ENCODE results near the gene LYZL1.
"Not testable (repeated sequence)": the region's sequence is repeated elsewhere in the genome, so short reads cannot be mapped to it uniquely, and the experiment has no call there.

LYZL1 gene

DNA sequence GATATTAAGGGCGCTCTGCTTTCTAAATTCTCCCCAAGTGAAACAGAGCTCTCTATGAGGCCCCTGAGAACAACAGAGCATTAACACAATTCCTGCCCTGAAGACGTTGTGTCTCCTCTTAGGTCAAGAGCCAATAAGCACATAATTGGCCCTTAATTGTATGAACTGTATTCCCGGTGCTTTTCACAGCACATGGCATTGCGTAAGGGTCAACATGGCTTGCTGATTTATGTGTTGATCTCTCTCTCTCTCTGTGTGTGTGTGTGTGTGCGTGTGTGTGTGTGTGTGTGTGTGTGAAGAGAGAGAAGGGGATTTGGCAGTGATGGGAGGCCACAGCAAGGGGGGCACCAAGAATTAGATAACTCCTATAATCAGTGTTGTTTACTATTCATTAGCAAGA, 40.5 kb downstream of the LYZL1 start:
- DNase-seq (ENCODE audit: low read depth, low spot score) = no peak

DNA sequence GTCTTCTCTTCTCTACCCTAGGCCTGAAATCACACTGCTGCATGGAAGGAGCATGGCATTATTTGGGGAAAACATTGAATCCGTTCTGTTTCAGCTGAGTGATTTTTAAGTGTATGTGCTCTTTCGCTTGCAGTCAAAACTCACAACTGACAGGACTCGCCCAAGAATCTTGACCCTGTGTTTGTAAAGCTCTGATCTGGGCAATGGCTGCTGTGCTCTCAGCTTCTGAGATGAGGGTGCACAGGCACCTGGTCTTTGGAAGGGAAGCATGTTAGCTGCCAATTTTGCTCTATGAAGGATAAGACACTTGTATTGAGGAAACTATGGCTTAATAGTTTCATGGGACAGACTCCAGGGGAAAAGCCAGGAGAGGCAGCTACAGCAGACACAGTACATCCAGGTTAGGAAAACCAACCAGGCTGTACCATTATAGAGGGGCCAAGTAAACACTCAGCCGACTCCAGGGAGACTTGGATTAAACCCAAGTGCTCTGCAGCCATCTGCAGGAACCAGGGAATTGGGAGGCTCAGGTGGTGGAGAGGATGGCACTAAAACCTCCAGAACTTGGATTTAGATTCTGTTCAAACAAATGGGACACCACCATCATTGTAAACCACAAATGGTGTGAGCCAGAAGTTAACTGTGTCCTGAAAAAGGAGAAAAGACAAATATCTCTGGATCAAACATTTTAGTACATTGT, 43.3 kb downstream of the LYZL1 start:
- no peak for DNase-seq (ENCODE audit: low read depth, low spot score)

DNA sequence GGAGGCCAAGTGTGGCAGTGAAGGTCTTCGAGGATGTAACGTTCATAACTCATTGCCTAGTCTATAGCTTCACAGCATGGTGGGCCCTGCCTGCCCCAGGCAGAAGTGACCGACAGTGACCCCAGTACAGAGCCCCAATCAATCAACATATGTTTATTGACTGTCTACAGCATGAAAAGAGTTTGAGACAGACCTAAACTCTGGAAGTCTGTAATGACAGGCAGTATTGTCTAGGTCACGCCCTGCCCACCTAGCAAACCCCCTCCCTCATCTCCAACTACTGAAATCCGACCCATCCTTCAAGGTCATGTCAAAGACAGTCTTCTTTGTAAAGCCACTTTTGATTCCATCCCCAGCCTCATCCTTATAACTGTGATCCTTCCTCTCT, 43.9 kb downstream of the LYZL1 start:
- no peak for DNase-seq (ENCODE audit: low read depth, low spot score)

GRCh38 chr10:29337526-29337925, 48.7 kb downstream of the LYZL1 start:
- DNase-seq (ENCODE audit: low read depth, low spot score) = not testable (repeated sequence)

DNA sequence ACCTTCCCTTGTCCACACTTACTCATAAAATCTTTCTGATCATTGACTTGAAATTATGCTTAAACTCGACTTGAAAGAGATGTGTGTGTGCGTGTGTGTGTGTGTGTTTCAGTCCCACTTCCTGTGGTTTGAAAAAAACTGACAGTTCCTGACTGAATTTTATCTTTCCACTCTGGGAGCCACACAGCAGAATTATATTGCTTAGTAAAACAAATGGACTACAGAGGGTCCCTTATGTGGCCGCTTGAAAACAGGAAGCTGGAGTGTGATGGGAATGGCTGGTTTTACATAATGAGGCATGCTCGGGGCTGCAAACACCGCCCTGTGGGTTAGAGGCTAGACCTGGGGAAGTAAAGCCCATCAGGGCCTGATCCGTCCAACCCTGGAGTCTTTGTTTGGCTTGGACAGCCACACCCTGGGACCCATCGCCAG, 54.8 kb downstream of the LYZL1 start:
- no peak for DNase-seq (ENCODE audit: low read depth, low spot score)

GRCh38 chr10:29344073-29344820, 55.4 kb downstream of the LYZL1 start:
- no peak for DNase-seq (ENCODE audit: low read depth, low spot score)

DNA sequence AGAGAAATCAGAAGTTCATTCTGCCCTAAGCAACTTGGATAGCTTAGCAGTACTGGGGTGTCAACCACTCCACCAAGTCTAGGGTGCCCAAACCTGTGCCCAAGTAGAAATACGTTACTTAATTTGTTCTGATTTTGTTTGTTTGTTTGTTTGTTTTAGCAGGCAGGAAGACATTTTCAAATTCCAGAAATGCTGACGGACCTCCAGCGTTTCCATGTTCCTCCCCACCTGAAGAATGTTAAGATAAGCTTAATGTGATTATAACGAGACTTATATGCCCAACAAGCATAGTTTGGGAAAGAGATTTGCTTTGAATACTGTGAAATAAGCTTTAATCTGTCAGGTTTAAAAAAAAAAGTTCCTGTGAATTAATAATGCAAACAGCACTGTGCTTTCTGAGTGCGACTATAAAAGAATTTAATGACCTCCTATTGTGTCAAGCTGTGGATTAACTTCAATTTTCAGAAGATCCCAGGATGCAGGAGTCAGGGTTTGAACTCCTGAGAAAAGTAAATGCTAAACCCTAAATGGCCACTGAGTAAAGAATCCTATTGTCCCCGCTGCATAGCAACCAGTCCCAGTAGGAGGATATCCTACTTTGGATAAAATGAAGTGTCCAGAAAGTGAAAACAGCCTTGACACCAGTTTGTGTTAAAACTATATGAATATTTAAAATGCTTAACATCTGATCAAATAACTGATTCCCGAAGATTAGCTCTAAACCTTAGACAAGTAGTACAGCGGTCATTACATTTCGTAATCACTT, 56.5 kb downstream of the LYZL1 start:
- DNase-seq (ENCODE audit: low read depth, low spot score) = no peak

DNA sequence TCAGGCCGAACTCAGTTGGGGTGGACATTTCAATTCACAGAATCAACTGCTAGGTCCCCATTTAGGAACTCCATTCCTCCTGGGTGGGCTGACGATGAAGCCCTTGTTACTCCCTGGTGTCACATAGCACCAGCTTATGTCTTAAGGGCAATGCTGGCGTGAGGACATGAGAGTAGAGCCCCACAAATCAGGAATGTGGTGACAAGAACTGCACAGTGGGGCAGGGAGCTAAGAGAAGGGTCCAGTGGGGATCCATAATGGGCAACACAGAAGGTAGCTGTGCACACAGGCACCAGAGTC, 57.0 kb downstream of the LYZL1 start:
- no peak for DNase-seq (ENCODE audit: low read depth, low spot score)

DNA sequence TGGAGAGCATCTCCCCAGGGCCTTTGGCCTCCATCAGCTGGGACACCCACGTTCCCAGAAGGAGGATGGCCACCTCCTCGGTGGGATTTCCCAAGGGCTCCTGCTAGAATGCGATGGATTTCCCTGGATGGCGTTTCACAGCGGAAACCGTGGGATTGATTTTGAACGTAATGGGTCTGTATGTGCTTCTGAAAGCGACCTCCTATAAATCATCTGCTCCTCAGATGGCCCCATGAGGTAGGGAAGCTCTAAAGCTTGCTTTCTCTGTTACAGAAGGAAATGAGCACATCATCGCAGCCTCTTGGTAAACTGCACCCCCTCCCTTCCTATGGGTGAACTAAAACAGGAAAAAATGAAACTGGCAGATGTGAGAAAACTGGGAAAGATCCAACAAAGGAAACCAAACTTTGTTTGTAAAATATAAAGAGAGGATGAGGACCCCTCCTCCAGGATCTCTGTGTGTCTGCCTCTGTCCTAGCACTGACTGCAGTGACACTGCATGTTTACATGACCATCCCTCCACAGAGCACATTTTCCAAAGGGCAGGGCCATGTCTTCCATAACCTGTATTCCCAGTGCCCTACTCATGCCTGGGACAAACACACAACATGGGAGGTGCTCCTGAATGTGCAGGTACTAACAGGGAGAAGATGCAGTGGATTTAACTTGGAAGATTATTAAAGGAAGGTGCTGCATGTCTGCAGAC, 57.6 kb downstream of the LYZL1 start:
- DNase-seq (ENCODE audit: low read depth, low spot score) = no peak

DNA sequence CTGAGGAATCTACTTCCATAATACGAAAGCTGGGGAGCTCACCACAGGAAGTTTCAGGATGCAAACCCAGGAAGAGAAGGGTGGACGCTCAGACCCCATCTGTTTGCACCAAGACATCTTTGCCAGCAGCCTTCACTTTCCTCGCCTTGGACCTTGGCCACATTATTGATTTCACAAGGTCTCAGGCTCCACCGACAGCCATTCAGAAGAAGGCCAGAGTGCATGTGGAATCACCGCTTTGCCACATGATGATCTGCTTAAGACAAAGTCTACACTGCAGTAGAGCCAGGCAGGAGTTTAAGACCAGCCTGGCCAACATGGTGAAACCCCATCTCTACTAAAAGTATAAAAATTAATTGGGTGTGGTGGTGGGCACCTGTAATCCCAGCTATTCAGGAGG, 60.0 kb downstream of the LYZL1 start:
- no peak for DNase-seq (ENCODE audit: low read depth, low spot score)

GRCh38 chr10:29353305-29353704, 64.4 kb downstream of the LYZL1 start:
- no peak for DNase-seq (ENCODE audit: low read depth, low spot score)

GRCh38 chr10:29353887-29354561, 65.2 kb downstream of the LYZL1 start:
- no peak for DNase-seq (ENCODE audit: low read depth, low spot score)

DNA sequence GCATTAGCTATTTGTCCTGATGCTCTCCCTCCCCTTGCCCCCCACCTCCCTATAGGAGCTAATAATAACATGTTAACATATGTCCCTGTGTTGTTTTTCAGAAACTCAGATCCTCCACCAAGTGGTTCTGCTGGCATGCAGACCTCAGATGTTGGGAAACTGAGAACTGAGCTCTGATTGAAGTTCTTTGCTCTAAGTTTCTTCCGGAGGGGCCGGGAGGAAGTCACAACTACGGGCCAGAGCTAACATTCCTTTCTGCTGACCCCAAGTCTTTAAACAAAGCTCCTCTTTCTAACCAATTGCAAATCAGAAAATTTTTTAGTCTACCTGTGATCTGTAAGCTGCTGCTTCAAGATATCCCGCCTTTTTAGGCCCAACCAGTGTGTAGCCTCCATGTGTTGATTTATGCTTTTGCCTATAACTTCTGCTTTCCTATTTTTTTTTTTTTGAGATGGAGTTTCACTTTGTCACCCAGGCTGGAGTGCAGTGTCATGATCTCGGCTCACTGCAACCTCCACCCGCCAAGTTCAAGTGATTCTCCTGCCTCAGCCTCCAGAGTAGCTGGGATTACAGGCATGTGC, 66.6 kb downstream of the LYZL1 start:
- no peak for DNase-seq (ENCODE audit: low read depth, low spot score)

GRCh38 chr10:29356931-29357330, 68.1 kb downstream of the LYZL1 start:
- no peak for DNase-seq (ENCODE audit: low read depth, low spot score)

- DNase-seq (ENCODE audit: low read depth, low spot score) = no peak
Observed at GRCh38 chr10:29358010-29358616, 69.2 kb downstream of the LYZL1 start.

DNA sequence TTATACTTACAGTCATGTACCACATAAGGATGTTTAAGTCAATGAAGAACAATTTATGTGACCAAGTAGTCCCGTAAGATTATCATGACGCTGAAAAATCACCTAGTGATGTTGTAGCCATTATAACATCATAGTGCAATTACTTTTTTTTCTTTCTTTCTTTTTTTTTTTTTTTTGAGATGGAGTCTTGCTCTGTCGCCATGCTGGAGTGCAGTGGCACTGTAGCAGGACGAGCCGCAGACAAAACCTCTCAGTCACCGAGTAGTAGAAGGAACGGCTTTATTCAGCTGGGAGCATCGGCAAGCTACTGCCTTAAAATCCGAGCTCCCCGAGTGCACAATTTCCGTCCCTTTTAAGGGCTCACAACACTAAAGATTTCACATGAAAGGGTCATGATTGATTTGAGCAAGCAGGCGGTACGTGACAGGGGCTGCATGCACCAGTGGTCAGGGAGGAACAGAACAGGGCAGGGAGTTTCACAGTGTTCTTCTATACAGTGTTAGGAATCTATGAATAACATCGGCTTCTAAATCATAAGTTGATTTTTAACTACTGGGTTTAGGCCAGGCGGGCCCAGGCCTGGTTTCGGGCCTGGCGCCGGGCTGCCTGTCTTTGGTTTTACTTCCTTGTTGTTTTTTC, 71.5 kb downstream of the LYZL1 start:
- DNase-seq (ENCODE audit: low read depth, low spot score) = not testable (repeated sequence)

Measured in smooth muscle cell of the brain vasculature (primary cell).